Adrenal gland (tissue), 5 donors: ENCODE results near the gene CCR3.

ENCODE experiments used
- CTCF ChIP-seq, 6 experiments: fragments of 450-650 bp in 4 of 6; fragments of 200-600 bp in 2 of 6; sonication (generic) in 1 of 6; IDR thresholded peaks; 1 replicate in 5 of 6; 2 replicates in 1 of 6; pipeline versions ENCODE4 v1.5.1 to v1.8.0; 2016 to 2021; ENCODE audit warnings: antibody characterized with exemption in 6 of 6, mild to moderate bottlenecking in 2 of 6, moderate library complexity in 1 of 6
- POLR2A ChIP-seq, 2 donors: fragments of 450-650 bp; IDR thresholded peaks; one replicate each; pipeline ENCODE4 v1.6.1; 2017; ENCODE audit warnings: antibody characterized with exemption in 2 of 2, mild to moderate bottlenecking in 2 of 2, moderate library complexity in 1 of 2
- donor health status: DM: no; HTN: no; CAD: no.

- TF ChIP-seq CTCF (IDR thresholded peaks at IDR 0.05) (no peak), POLR2A (IDR thresholded peaks at IDR 0.05) (no peak)
Measured at GRCh38 chr3:46282696-46283095, 40.4 kb downstream of the CCR3 start.
